ENCODE results near the gene G3BP2.
"Not testable (repeated sequence)": the region's sequence is repeated elsewhere in the genome, so short reads cannot be mapped to it uniquely, and the experiment has no call there.

G3BP2 gene

GRCh38 chr4:75673027-75673958, at the start of gene G3BP2:
Gene G3BP2 (minus strand): TSS chr4:75673411. CDS start chr4:75662025, 11,386 bp downstream.
- DNase-seq = peak; percentile 93 to 99 (median 97)
- intact Hi-C loops (cut with DNase I) = loop anchor here (2.0 kb wide), 2 partner anchors 42 to 52 kb away; partner anchors contain the start of genes CDKL2 and USO1

- intact Hi-C loops (cut with DNase I) = loop anchor here (5.0 to 10.0 kb wide), 2 partner anchors 122 to 210 kb away; partner anchors contain the start of genes RCHY1 and THAP6
- no peak for DNase-seq
Observed at GRCh38 chr4:75722417-75722816, 49.2 kb upstream of the G3BP2 start.

DNA sequence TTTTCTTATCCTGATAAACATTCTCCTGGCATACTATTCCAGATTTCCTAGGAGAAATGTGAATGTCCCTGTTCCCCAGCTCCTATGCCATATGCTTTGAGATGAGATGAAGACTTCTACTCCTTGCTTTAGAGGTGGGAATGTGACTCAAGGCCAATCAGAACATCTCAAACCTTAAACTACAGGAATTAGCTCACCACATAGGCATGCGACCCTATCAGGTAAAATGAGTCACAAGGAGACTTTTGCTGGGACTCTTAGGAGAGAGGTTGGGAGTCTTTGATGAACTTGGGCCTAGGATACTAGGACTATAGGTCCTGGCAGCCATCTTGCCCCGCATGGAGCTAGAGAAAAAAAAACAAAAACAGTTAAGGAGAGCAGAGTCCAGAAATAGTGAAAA, 45.3 kb upstream of the G3BP2 start:
- intact Hi-C loops (cut with DNase I) = no loop called here
- no peak for DNase-seq

GRCh38 chr4:75717408-75717807, 44.2 kb upstream of the G3BP2 start:
- no peak for DNase-seq
- intact Hi-C loops (cut with DNase I) = no loop called here

DNA sequence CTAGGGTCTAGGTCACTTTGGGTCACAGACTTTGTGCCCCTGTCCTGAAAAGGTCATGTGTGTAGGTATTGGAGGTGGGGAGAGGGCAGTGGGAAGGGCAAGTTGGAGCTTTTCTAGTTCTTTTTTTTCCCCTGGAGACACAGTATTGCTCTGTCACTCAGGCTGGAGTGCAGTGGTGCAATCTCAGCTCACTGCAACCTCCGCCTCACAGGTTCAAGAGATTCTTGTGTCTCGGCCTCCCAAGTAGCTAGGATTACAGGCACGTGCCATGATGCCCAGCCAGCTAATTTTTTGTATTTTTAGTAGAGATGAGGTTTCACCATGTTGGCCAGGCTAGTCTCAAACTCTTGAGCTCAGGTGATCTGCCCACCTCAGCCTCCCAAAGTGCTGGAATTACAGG, 42.8 kb upstream of the G3BP2 start:
- intact Hi-C loops (cut with DNase I) = not testable (repeated sequence)

DNA sequence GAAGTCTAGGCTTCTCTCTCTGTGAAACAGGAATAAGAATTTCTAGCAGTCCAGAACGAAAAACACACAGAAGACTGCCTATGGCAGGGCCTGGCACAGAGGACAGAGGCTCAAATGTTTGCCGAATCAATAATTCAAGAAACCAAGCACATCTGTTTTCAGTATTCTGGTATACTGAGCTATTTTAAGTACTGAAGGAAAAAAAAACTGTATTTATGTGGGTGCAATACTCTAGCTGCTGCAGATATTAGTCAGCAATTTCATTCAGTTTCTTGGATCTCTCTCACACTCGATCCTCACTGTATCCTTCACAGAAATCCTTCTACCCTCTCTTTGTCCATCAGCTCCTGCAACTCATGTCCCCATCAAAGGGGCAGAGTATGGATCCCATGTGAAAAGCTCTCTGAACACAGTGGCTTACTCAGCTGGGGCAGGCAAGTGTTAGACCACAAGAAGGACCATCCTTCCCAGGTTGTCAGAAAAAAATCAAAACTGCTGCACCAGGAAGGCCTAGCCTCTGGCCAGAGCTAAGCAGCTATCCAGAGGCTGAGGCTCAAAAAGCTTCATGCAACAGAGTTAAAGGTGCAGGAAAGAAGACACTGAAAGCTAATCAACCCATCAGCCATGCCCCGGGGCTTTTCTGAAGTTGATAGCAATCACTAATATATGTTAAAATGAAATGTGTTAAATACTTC, 42.0 kb upstream of the G3BP2 start:
- DNase-seq = no peak
- intact Hi-C loops (cut with DNase I) = no loop called here

More for the DNA sequence above, 42.8 kb upstream of the G3BP2 start:
- DNase-seq = not testable (repeated sequence)

- intact Hi-C loops (cut with DNase I) = no loop called here
- no peak for DNase-seq
Observed at GRCh38 chr4:75714704-75715103, 41.5 kb upstream of the G3BP2 start.

- DNase-seq = no peak
- intact Hi-C loops (cut with DNase I) = no loop called here
Observed at GRCh38 chr4:75714011-75714410, 40.8 kb upstream of the G3BP2 start.

GRCh38 chr4:75710246-75710645, 37.0 kb upstream of the G3BP2 start:
- no peak for DNase-seq
- intact Hi-C loops (cut with DNase I) = no loop called here

- intact Hi-C loops (cut with DNase I) = no loop called here
- DNase-seq = no peak
Observed at GRCh38 chr4:75708218-75708691, 35.0 kb upstream of the G3BP2 start.

- intact Hi-C loops (cut with DNase I) = no loop called here
- DNase-seq = no peak
Observed at GRCh38 chr4:75705198-75705977, 32.2 kb upstream of the G3BP2 start.

DNA sequence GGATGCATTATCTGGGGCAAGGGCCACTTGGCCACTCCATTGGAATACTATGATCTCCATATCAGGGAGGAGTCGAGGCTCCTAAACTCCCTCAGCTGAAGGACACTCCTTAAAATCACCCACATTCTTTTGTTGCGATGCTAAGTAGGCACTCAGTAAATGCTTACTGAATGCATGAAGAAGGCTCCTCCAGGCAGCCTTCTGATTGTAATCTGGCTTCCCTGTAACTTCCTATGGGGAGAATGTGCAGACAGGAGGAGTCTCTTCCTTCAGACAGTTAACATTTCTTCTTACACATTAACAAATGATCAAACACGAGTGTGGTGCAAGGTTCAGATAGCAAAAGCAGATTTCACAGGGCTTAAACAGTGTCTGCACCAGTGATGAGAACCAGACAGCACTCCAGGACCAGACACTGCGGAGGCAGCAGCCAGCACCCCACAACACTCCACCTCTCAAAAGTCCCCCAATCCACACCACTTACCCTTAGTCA, 29.8 kb upstream of the G3BP2 start:
- intact Hi-C loops (cut with DNase I) = no loop called here
- no peak for DNase-seq

DNA sequence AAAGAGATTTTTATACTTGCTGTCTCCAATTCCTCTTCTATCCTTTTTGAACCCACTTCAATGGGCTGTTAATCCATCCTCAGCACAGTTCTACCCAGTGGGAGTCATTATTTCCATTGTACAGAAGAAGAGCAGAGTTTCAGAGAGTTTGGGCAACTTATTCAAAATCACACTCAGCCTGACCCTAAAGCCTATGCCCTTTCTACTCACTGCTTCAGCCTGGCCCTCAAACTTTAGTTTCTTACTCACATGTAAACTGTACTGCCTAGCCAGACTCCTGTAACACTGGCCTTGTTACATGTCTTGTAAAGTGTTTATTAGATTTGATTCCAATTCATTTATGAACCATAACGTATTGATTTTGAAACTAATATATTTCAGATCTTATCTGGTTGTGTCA, 26.1 kb upstream of the G3BP2 start:
- DNase-seq = no peak
- intact Hi-C loops (cut with DNase I) = no loop called here

GRCh38 chr4:75698963-75699228, 25.7 kb upstream of the G3BP2 start:
- intact Hi-C loops (cut with DNase I) = no loop called here
- no peak for DNase-seq

- no peak for DNase-seq
- intact Hi-C loops (cut with DNase I) = no loop called here
Observed at GRCh38 chr4:75698162-75698962, 25.2 kb upstream of the G3BP2 start.

DNA sequence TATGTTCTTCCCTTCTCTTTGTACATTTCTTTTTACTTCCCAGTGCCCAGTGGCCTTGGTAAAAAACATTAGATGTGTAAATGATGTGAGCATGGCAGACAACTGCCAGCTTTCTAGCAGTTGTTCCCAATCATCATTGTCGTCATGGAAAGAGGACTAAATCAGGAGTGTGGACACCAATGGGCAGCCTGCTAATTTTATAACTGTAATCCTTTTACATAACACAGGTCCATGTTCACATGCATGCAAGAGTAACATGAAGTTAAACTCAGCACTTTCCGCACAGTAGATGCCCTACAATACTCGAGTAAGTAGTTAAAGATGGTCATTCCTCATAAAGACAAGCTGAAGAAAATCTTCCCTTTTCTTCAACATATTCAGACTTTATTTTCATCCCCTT, 23.4 kb upstream of the G3BP2 start:
- intact Hi-C loops (cut with DNase I) = no loop called here
- DNase-seq = no peak

DNA sequence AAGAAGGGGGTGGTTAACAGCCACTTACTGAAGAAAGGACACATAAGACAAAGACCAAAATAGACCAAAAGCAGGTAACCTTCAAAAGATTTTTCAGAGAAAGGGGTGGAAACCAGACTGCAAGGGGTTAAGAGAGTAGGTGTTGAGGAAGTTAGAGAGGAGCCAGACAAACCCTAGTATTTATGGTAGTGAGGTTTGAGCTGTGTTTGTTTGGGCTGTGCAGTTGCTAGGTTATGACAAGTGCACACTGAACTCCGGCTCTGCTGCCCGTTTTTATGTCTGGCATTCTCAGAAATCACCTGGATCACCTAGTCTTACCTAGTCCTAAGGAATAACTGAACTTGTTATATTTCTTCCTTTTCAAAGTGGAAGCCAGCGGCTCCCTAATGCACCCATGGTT, 22.9 kb upstream of the G3BP2 start:
- intact Hi-C loops (cut with DNase I) = no loop called here
- DNase-seq = no peak

GRCh38 chr4:75692066-75692465, 18.9 kb upstream of the G3BP2 start:
- intact Hi-C loops (cut with DNase I); DNase-seq: not testable (repeated sequence)

DNA sequence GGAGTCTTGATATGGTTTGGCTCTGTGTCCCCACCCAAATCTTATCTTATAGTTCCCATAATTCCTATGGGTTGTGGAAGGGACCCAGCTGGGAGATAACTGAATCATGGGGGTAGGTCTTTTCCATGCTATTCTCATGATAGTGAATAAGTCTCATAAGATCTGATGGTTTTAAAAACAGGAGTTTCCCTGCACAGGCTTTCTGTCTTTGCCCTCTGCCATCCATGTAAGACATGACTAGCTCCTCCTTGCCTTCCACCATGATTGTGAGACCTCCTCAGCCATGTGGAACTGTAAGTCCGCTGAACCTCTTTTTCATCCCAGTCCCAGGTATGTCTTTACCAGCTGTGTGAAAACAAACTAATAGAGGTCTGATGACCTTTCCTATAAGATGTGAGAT, 13.9 kb upstream of the G3BP2 start:
- DNase-seq; intact Hi-C loops (cut with DNase I): not testable (repeated sequence)

GRCh38 chr4:75686346-75686745, 13.1 kb upstream of the G3BP2 start:
- no peak for DNase-seq
- intact Hi-C loops (cut with DNase I) = no loop called here

Data from posterior cingulate gyrus (tissue), 11 donors.